Stomach (tissue), 9 donors: ENCODE measurements around the gene EFL1. TPM values are rescaled to one million over a fixed set of nuclear protein-coding genes. Genes with fewer than 3 reads are reported as not detected.
"Not testable (repeated sequence)": the region's sequence is repeated elsewhere in the genome, so short reads cannot be mapped to it uniquely, and the experiment has no call there.

Experiments used
- DNase-seq, 2 donors: peaks; one replicate each; pipeline versions ENCODE4 v3.0.0 to v3.0.0-alpha.2; 2013 to 2019
- H3K27ac ChIP-seq, 5 donors: fragments of 200-600 bp in 4 of 5; sonication (generic) in 4 of 5; one replicate each; pipeline ENCODE4 v1.5.1; 2013 to 2019; ENCODE audit warnings: mild to moderate bottlenecking in 1 of 5, moderate library complexity in 1 of 5
- H3K27me3 ChIP-seq, 3 donors: fragments of 200-600 bp; sonication (generic); one replicate each; pipeline ENCODE4 v1.5.1; 2017 to 2019; ENCODE audit warnings: mixed run types in 1 of 3
- H3K36me3 ChIP-seq, 4 donors: fragments of 200-600 bp; sonication (generic); 1 replicate in 3 of 4; 2 replicates in 1 of 4; pipeline ENCODE4 v1.5.1; 2016 to 2019
- H3K4me1 ChIP-seq, 4 donors: fragments of 200-600 bp; sonication (generic); one replicate each; pipeline ENCODE4 v1.5.1; 2016 to 2019
- H3K4me3 ChIP-seq, 4 donors: fragments of 200-600 bp; sonication (generic) in 3 of 4; one replicate each; pipeline ENCODE4 v1.5.1; 2016 to 2019; ENCODE audit warnings: mild to moderate bottlenecking in 1 of 4
- H3K9me3 ChIP-seq, 4 donors: fragments of 200-600 bp; sonication (generic); one replicate each; pipeline ENCODE4 v1.5.1; 2016 to 2019
- EP300 ChIP-seq: sonication (generic); formaldehyde crosslinking; IDR thresholded peaks from one replicate; pipeline ENCODE4 v1.6.1; 2017; ENCODE audit warnings: antibody characterized with exemption
- POLR2A ChIP-seq, 4 donors: fragments of 450-650 bp; IDR thresholded peaks; one replicate each; pipeline ENCODE4 v1.6.1; 2016; ENCODE audit warnings: antibody characterized with exemption in 4 of 4, control low read depth in 2 of 4, mild to moderate bottlenecking in 1 of 4, moderate library complexity in 1 of 4
- POLR2AphosphoS5 ChIP-seq, 3 donors: sonication (generic); formaldehyde crosslinking; IDR thresholded peaks; one replicate each; pipeline ENCODE4 v1.6.1; 2016; ENCODE audit warnings: antibody characterized with exemption in 3 of 3
- WGBS, 5 donors: extraction: QIAGEN DNeasy Blood & Tissue Kit in 3 of 5; methylation state at CpG; one replicate each; pipeline versions ENCODE4 v1.1.5 to v1.1.7; 2013 to 2018; 5-methylcytosine and 5-hydroxymethylcytosine counted together
- intact Hi-C: fragments of 100-400 bp; cut with DNase I; formaldehyde crosslinking; loops from one replicate; pipeline ENCODE4 v1.15.1; 2023; ENCODE audit warnings: low total_unique reads
- polyA plus RNA-seq, 3 donors: library from polyadenylated mRNA; stranded (reverse); fragments of 200-250 nt; gene quantifications; one replicate each; pipeline ENCODE4 v1.2.3, GENCODE V29; 2013
- total RNA-seq, 5 donors: library from RNA; depleted of rRNA; stranded (reverse); fragments of >200 nt; gene quantifications; one replicate each; pipeline versions ENCODE4 v1.1.0 to v1.2.3, GENCODE V29; 2014 to 2016
- TF ChIP-seq, protein P1 (sequence below), 7 experiments: fragments of 450-650 bp in 4 of 7; fragments of 200-600 bp in 3 of 7; sonication (generic) in 3 of 7; IDR thresholded peaks; one replicate each; pipeline ENCODE4 v1.5.1; 2016 to 2019; ENCODE audit warnings: antibody characterized with exemption in 7 of 7, control low read depth in 2 of 7, mild to moderate bottlenecking in 1 of 7
- donor health status: healthy with polysubstance abuse.
- donor health status: Bipolar disorder and iron deficiency.
- donor health status: healthy.

EFL1 gene
- total and polyA plus RNA-seq, 8 donors, result 4.6 to 19.8 (median 11.1) TPM

DNA sequence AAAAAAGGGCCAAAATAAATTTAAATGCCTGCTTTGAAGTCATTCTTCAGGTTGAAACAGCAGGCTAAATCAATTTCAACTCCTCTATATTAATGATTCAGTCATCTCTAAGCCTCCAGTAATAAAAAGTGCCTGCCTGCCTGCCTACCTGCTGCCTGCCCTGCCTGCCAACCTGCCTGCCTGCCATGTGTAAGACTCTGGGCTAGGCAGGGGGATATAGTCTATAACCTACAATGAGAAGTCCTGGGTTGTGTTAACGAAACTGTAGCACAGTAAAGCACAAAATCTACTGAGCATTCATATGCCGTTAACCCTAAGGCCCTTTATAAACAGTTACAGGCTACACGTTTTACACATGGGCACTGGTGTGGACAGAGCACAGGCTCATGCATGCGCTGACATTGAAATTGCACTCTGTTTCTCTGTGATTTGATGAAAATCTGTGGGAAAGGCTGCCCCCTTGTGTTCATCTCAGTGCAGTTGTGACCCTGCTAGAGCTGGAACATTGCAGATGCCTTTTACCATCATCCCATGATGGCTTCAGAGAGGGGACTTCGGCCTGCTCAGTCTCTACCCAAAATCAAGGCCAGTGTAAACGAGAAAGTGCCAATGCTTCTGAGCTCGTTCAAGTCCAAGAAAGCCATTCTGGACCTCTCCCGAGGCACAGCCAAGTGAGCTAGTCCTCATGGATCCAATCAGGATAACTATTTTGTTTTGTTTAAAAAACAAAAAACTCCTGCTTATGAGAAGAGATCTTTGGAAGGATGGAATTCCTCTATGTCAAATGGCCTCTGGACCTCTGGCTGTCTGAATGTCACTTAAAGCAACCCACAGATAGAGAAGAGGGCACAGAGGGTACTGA, 64.6 kb downstream of the EFL1 start:
- Histone ChIP-seq H3K4me3 (no peak overlapping the region), H3K27ac (no peak overlapping the region), H3K36me3 (peaks cover 0 to 9% (median under 1%) of the 10 kb centered on the region in 4 donors), H3K27me3 (no peaks in the 10 kb centered on the region), H3K4me1 (peaks cover 0 to 3% (median 0%) of the 10 kb centered on the region in 4 donors), H3K9me3 (no peaks in the 10 kb centered on the region)
- no peak for TF ChIP-seq EP300
- TF ChIP-seq, protein P1, sequence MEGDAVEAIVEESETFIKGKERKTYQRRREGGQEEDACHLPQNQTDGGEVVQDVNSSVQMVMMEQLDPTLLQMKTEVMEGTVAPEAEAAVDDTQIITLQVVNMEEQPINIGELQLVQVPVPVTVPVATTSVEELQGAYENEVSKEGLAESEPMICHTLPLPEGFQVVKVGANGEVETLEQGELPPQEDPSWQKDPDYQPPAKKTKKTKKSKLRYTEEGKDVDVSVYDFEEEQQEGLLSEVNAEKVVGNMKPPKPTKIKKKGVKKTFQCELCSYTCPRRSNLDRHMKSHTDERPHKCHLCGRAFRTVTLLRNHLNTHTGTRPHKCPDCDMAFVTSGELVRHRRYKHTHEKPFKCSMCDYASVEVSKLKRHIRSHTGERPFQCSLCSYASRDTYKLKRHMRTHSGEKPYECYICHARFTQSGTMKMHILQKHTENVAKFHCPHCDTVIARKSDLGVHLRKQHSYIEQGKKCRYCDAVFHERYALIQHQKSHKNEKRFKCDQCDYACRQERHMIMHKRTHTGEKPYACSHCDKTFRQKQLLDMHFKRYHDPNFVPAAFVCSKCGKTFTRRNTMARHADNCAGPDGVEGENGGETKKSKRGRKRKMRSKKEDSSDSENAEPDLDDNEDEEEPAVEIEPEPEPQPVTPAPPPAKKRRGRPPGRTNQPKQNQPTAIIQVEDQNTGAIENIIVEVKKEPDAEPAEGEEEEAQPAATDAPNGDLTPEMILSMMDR (IDR thresholded peaks at IDR 0.05), result peak in 5 of 7 experiments; percentile 57 to 70 (median 65)
- peak in 1 of 3 donors; percentile 20 for TF ChIP-seq POLR2AphosphoS5 (IDR thresholded peaks at IDR 0.05)
- TF ChIP-seq POLR2A (IDR thresholded peaks at IDR 0.05), result no peak
- intact Hi-C loops, result no loop called here
- peak; percentile 72 to 91 for DNase-seq
- WGBS, 5 donors, result 27 to 40% (median 35%) methylated on average over 8 of the region's 8 CpGs

DNA sequence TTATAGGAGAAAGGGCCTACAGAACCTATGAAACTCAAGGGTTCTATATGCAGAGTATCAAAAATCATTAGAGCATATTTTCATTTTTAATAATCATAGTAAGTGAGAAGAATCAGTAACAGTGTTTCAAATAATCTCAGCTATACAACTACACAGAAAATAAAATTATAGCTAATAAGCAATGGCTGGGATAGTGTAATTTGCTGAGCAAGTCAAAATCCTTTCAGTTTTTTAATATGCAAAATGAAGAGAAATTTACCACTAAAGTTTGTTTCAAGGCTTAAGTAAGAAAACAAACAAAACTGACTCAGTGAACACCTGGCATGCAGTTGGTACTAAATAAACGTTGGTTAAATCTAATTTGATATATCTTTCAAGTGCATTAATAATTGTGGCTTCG, 66.2 kb downstream of the EFL1 start:
- WGBS, 5 donors, result 63 to 68% (median 67%) methylated on average over 2 of the region's 2 CpGs

DNA sequence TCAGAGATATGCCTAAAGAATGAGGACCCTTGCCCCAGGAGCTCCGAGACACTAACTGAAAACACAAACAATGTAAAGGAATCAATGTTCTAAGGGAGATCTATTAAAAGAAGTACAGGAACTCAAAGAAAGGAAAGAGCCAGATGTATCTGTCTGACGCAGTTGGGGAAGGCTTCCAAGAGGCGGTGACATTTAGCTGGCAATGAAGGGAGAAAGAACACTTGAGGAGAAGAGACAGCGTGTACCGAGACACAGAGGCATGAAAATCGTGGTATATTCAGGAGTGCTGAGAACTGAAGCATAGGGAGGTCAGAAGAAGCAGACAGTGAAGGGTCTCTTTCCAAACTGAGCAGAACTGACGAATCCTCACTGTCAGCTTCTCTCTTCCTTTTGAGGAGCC, 66.7 kb downstream of the EFL1 start:
- H3K27me3 ChIP-seq, H3K36me3 ChIP-seq, H3K9me3 ChIP-seq, H3K27ac ChIP-seq, H3K4me1 ChIP-seq, H3K4me3 ChIP-seq, intact Hi-C loops, DNase-seq: not testable (repeated sequence)
- 90 to 94% (median 92%) methylated on average over 7 of the region's 7 CpGs for WGBS, 5 donors

More for the DNA sequence above, 66.2 kb downstream of the EFL1 start:
- peaks cover 0 to 3% (median 0%) of the 10 kb centered on the region in 4 donors for H3K4me1 ChIP-seq
- peaks cover 0 to 6% (median 0%) of the 10 kb centered on the region in 4 donors for H3K36me3 ChIP-seq
- no peak for DNase-seq
- H3K27me3 ChIP-seq, result no peaks in the 10 kb centered on the region
- no peak overlapping the region for H3K27ac ChIP-seq
- H3K9me3 ChIP-seq, result no peaks in the 10 kb centered on the region
- intact Hi-C loops, result no loop called here
- no peak for TF ChIP-seq EP300
- no peak for TF ChIP-seq POLR2AphosphoS5 (IDR thresholded peaks at IDR 0.05)
- TF ChIP-seq, protein P1 (IDR thresholded peaks at IDR 0.05), result no peak
- no peak for TF ChIP-seq POLR2A (IDR thresholded peaks at IDR 0.05)
- no peak overlapping the region for H3K4me3 ChIP-seq

DNA sequence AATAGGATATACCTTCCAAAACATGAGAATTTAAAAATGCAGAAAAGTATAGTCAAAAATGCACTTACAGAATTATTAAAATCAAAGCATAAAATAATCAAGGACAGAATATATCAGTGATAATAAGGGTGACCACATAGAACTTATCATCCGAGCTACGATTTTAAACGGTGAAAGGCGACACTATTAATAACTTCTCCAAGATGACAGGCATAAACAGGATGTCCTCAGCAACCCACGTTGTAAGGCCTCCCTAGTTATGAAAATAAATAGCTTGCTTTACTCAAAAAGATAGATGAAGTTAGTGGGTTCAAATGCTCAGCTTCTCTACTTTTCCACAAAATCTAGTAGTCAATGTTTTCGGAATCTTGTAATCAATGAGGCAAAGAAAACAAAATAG, 68.0 kb downstream of the EFL1 start:
- intact Hi-C loops, H3K27me3 ChIP-seq, H3K4me3 ChIP-seq, H3K36me3 ChIP-seq, H3K27ac ChIP-seq, DNase-seq, H3K9me3 ChIP-seq, H3K4me1 ChIP-seq: not testable (repeated sequence)
- WGBS, 5 donors, result 72 to 86% (median 81%) methylated on average over 6 of the region's 6 CpGs

DNA sequence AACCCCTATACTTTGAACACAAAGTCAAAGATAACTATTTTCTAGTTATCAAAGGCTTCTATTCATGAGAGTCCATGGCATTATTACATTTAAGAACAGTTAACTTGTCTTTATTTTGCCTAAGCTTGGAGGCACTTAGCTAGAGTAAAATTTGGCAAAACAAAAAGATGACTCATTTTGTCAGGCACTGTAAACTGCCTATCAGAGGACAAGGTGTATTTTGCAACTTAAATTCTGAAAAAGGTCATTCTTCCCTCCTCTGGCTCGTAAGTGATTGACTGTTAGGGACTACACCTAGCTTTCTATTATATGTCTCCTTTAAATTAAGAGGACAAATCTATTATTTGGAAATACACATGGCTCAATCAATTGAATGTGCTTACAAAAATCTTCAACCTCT, 69.1 kb downstream of the EFL1 start:
- no CpG with 5 or more reads among the region's 1 CpG for WGBS, 5 donors
- H3K36me3 ChIP-seq, intact Hi-C loops, H3K9me3 ChIP-seq, DNase-seq, H3K27ac ChIP-seq, H3K4me1 ChIP-seq, H3K4me3 ChIP-seq, H3K27me3 ChIP-seq: not testable (repeated sequence)

DNA sequence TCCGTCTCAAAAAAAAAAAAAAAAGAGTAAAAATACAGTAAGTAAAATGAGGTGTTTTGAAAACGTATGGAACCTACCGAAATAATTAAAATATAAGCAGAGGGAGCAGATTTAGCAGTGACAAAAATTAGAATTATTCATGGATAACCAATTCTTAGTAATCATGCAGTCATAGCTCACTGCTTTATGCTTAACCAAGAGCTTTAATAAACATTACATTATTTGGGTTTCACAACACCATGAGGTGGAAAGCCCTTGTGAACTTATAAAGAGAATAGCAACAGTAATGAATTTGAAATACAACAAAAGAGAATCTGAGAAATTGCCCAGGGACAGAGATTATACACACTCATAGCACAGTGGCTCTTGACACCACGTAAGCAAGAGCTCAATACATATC, 70.1 kb downstream of the EFL1 start:
- H3K4me1 ChIP-seq, H3K36me3 ChIP-seq, H3K4me3 ChIP-seq, H3K27ac ChIP-seq, DNase-seq, H3K27me3 ChIP-seq, intact Hi-C loops, H3K9me3 ChIP-seq: not testable (repeated sequence)
- WGBS, 5 donors, result 90 to 97% (median 94%) methylated on average over 4 of the region's 4 CpGs
